ENCODE results near the gene ABI3. TPM values are rescaled to one million over a fixed set of nuclear protein-coding genes. Genes with fewer than 3 reads are reported as not detected.

Gene ABI3
- total RNA-seq, 1 donor from 2014 or later, result 0.42 TPM

DNA sequence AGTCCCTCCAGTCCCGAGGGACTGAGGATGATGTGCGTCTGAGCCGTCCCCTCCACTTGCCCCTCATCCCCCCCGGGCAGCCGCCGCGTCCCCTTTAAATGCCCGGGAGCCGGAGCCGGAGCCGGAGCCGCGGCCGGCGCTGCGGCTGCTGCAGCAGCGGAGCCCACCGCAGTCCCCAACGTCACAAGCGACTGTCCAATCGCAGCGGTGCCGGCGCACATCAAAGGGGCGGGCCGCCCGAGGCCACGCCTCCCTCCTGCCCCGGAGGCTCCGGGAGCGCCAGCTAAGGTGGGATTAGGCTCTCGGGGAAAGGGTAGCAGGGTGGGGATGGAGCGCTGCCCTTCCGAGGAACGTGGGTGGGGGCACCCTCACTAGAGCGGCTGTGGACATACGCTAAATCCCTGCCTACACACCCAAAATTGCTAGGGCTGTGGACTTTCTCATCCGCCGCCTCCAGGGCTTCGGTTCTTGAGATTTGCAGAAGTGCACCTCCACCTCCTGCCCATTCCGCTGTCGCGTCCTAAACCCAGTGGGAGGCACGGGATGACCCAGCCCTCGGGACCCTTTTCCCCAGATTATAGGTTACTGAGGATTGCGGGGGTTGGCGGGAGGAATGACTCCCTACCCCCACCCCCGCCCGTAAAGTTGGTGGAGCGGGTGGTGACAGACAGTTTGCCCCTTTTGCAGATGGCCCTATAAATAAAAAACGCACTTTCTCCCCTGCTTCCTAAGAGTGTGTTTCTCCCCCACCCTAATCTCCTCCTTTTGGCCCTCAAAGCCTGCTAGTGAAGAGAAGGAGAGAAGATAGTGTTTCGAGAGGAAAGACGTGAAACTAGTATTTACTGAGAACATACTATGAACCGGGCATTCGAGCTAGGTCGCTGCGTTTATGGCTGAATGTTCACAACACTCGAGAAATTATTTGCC is 20.4 kb downstream of the ABI3 start, which contains the start of gene PHOSPHO1:
Gene PHOSPHO1 (minus strand): TSS at position 152 of the 927 bp plus-strand sequence. CDS start 4,096 bp downstream, outside the sequence.
- peak; percentile 38 for DNase-seq (ENCODE audit: low read depth)
- Histone ChIP-seq H3K27me3 (ENCODE audit: control insufficient read depth, insufficient read depth, low read length) (peaks cover 39% of the 10 kb centered on the region), H3K4me3 (ENCODE audit: low read depth, low read length) (peak within 1 kb of the TSS; percentile 72), H3K36me3 (ENCODE audit: control insufficient read depth, insufficient read depth, low read length) (no peaks in the 10 kb centered on the region)
- TF ChIP-seq, protein P1, sequence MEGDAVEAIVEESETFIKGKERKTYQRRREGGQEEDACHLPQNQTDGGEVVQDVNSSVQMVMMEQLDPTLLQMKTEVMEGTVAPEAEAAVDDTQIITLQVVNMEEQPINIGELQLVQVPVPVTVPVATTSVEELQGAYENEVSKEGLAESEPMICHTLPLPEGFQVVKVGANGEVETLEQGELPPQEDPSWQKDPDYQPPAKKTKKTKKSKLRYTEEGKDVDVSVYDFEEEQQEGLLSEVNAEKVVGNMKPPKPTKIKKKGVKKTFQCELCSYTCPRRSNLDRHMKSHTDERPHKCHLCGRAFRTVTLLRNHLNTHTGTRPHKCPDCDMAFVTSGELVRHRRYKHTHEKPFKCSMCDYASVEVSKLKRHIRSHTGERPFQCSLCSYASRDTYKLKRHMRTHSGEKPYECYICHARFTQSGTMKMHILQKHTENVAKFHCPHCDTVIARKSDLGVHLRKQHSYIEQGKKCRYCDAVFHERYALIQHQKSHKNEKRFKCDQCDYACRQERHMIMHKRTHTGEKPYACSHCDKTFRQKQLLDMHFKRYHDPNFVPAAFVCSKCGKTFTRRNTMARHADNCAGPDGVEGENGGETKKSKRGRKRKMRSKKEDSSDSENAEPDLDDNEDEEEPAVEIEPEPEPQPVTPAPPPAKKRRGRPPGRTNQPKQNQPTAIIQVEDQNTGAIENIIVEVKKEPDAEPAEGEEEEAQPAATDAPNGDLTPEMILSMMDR (IDR thresholded peaks at IDR 0.05; ENCODE audit: insufficient read depth, low read length, poor library complexity, severe bottlenecking), result no peak

DNA sequence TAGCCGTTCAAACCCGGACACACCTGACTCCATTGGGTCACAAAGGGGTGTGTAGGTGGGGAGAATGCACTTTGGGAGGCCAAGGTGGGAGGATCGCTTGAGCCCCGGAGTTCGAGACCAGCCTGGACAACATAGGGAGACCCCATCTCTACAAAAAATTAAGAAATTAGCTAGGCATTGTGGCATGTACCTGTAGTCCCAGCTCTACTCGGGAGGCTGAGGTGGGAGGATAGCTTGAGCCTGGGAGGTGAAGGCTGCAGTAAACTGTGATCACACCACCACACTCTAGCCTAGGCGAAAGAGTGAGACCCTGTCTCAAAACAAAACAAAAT is 21.0 kb downstream of the ABI3 start:
- DNase-seq (ENCODE audit: low read depth), result no peak
- H3K4me3 ChIP-seq (ENCODE audit: low read depth, low read length), result no peak overlapping the region
- peaks cover 32% of the 10 kb centered on the region for H3K27me3 ChIP-seq (ENCODE audit: control insufficient read depth, insufficient read depth, low read length)
- H3K36me3 ChIP-seq (ENCODE audit: control insufficient read depth, insufficient read depth, low read length), result no peaks in the 10 kb centered on the region
- TF ChIP-seq, protein P1 (IDR thresholded peaks at IDR 0.05; ENCODE audit: insufficient read depth, low read length, poor library complexity, severe bottlenecking), result no peak

DNA sequence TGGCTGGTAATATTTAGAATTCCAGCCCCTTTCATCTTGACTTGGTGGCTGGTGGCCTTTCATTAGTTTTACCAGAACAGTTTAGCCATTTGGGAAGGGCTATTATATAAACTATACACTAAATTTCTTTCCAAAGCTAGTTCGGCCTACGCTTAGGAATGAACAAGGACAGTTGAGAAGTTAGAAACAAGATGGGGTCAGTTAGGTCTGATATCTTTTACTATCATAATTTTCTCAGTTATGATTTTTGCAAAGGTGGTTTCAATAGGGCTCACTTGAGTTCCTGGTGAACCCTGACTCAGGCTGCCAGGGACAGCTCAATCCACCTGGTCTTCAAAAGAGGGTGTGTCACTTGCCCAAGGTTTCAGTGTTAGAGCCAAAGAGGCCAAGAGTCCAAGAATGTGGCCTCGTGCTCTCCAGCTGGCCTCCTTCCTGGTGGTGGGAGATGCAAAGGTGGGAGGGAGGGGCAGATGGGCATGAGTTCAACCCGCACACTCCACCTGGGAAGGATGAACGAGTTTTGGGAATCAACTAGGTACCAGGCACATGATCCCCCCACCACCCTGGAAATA is 24.1 kb downstream of the ABI3 start:
- Histone ChIP-seq H3K4me3 (ENCODE audit: low read depth, low read length) (no peak overlapping the region), H3K36me3 (ENCODE audit: control insufficient read depth, insufficient read depth, low read length) (no peaks in the 10 kb centered on the region), H3K27me3 (ENCODE audit: control insufficient read depth, insufficient read depth, low read length) (peaks cover 27% of the 10 kb centered on the region)
- DNase-seq (ENCODE audit: low read depth), result no peak
- TF ChIP-seq, protein P1 (IDR thresholded peaks at IDR 0.05; ENCODE audit: insufficient read depth, low read length, poor library complexity, severe bottlenecking), result no peak

DNA sequence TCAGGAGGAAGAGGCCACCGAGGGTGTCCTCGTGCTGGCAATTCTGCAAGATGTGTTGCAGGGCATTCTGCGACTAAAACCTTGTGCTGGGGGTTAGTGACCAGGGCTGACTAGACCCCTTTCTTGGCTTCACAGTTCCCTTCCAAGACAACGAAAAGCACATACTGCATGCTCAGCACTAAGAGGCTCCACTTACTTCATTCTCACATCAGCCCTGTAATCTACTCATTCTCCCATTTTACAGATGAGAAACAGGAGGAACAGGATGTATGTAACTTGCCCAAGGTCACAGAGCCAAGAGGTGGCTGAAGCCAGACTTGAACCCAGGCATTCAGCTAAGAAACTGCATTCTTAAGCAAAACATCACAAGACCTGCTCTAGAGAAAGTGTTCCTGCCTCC is 25.4 kb downstream of the ABI3 start:
- no peak overlapping the region for H3K4me3 ChIP-seq (ENCODE audit: low read depth, low read length)
- DNase-seq (ENCODE audit: low read depth), result no peak
- no peaks in the 10 kb centered on the region for H3K36me3 ChIP-seq (ENCODE audit: control insufficient read depth, insufficient read depth, low read length)
- TF ChIP-seq, protein P1 (IDR thresholded peaks at IDR 0.05; ENCODE audit: insufficient read depth, low read length, poor library complexity, severe bottlenecking), result no peak
- peaks cover 17% of the 10 kb centered on the region for H3K27me3 ChIP-seq (ENCODE audit: control insufficient read depth, insufficient read depth, low read length)

DNA sequence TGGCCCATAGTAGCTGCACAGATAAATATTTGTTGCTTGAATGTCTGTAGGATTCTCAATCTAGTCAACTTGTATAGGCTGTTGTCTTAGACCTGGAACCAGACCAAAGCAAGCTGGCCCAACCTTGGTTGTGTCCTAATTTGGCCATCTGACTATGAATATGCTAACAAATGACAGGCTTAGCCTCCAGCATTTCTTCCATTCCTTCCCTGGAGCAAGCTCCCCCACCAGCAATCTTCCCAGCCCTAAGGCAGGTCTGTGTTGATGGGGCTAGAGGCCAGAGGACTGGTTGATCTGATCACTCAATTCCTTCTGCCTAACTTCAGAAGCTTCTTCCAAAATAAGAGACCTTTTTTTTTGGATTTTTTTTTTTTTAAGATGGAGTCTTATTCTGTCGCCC is 29.5 kb downstream of the ABI3 start:
- no peak for DNase-seq (ENCODE audit: low read depth)
- H3K36me3 ChIP-seq (ENCODE audit: control insufficient read depth, insufficient read depth, low read length), result no peaks in the 10 kb centered on the region
- peaks cover 7% of the 10 kb centered on the region for H3K27me3 ChIP-seq (ENCODE audit: control insufficient read depth, insufficient read depth, low read length)
- no peak overlapping the region for H3K4me3 ChIP-seq (ENCODE audit: low read depth, low read length)
- TF ChIP-seq, protein P1 (IDR thresholded peaks at IDR 0.05; ENCODE audit: insufficient read depth, low read length, poor library complexity, severe bottlenecking), result no peak
